MM.1S (cell line): ENCODE results near the gene DDOST.

Experiments used
- CTCF ChIP-seq: fragments of 300-600 bp; sonication (generic); IDR thresholded peaks from 2 replicates; pipeline ENCODE4 v1.5.1; 2016; ENCODE audit warnings: antibody characterized with exemption, low read length, mixed read lengths
- EZH2 ChIP-seq: fragments of 300-600 bp; sonication (generic); optimal IDR thresholded peaks from 2 replicates; pipeline ENCODE3; 2017; ENCODE audit warnings: low read depth, mild to moderate bottlenecking, antibody characterized with exemption, low read length, mixed read lengths

GRCh38 chr1:20683614-20684013 lies 22.4 kb upstream of the DDOST start:
- TF ChIP-seq EZH2 (no peak), CTCF (no peak)
